GM19468 (cell line): ENCODE measurements around the gene TAF1D.

Experiments
- ATAC-seq: cut with Tn5 transposase; IDR thresholded peaks from one replicate; pipeline ENCODE4 v1.9.1; 2021; ENCODE audit warnings: mild to moderate bottlenecking, moderate library complexity, moderate number of reproducible peaks; ENCODE audit not compliant: unreplicated experiment; ENCODE audit errors: extremely low read depth

Gene TAF1D

DNA sequence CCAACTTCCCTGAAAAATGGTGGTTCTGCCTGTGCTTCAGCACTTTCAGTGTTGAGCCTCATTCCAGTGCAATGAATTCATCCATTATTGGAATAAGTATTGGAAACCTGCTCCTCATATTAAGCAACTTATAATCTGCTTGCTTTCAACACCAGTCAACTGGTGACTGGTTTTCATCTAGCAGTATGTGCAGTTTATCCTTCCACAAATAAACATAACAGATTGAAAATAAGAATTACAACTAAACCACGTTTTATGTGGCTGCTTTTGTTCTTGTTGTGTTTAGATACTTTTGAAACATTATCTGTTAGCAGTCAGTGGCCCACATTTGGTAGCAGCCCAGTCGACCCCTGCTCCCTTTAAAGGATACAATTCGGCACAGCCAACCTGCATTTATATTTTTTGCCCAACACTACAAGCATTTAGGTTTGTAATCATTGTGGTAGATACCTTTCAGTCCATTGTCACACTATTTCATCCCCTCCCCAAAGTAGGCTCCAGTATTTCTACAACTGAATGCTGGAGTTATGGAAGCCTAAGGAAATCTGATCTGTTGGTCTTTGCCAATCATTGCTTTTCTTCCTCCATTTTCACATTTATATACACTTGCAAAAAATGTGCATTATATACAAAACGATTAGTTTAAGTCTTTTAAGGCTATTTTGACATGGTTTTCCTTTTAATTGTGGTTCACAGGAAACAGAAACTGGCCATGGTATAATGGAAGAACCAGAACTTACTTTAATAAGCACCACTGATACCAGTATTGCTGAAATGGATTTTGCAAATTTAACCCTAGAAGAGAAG, 13.1 kb downstream of the TAF1D start:
- ATAC-seq, result no peak

- ATAC-seq, result no peak
These were observed 17.2 kb downstream of the TAF1D start for GRCh38 chr11:93724089-93724488.

DNA sequence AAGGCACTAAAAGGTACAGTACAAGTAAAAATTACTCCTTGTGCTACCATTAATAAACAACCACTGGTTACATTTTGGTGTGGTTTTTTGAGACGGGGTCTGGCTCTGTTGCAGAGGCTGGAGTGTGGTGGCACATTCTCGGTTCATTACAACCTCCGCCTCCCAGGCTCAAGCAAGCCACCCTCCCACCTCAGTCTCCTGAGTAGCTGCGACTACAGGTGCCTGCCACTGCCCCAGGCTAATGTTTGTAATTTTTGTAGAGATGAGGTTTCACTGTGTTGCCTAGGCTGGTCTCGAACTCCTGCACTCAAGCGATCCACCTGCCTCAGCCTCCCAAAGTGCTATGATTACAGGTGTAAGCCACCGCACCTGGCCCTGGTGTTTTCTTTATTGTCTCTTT, 20.8 kb downstream of the TAF1D start:
- ATAC-seq, result no peak

GRCh38 chr11:93719310-93719709, 22.0 kb downstream of the TAF1D start:
- no peak for ATAC-seq

DNA sequence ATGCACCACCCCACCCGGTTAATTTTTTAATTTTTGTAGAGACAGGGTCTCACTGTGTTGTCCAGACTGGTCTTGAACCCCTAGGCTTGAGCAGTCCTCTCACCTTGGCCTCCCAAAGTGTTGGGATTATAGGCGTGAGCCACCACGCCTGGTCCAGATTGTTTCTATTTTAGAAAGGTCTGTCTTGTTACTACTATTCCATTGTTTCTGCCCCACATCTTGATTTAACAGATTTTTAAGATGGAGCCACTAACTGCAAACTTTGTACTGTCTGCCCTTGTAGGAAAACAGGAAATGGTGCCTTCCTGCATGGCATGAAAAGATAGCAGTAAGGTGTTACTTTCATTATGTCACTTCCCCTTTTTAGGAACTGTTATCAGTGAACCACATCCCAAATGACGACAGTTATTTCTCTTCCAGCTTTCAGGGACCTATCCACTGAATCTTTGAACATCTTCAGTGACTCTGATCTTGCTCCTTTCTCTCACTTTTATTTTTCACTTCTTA, 23.2 kb downstream of the TAF1D start:
- ATAC-seq, result peak; percentile 90

DNA sequence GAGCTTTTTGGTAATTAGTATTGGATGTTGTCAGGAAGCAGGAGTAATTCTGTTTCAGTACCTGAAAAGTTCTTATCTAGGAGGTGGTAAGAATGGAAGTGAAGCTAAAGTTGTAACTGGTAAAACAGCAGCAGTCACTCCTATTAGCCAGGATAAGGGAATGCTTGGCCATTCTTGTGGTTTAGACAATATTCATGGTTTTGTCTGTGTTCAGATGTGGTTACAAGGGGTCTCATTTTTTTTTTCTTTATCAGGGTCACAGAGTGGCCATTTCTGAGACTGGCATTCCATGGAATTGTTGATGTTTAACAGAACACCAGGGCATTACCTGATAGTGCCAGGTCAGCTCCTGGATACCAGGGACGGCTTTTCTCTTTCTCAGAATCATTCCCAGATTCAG, 23.8 kb downstream of the TAF1D start:
- ATAC-seq, result no peak

DNA sequence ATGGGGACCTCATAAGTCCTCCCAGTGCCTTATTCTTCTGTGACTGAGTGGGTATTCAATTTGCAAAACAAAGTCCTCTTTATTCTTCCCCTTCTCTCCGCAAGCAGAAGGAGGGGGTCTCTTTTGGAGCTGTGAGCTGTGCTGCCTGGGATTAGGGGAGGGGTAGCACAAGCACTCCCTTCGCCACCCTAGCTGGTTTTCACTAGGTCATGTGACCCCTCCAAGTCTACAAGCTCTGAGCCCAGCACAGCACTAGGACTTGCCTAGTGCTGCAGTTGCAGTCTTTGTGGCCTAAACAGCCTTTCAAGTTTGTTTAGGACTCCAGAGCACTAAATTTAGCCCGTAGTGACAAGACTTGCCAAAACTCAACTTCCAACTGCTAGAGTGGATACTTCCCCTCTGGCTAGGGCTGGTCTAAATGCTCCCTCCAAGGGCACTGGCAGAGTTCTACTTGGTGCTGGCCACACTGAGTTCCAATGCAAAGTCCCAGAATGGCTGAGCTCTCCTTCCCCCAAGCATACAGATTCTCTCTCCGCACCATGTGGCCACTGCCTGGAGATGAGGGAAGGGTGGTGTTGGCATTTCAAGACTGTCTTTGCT, 25.4 kb downstream of the TAF1D start:
- no peak for ATAC-seq

DNA sequence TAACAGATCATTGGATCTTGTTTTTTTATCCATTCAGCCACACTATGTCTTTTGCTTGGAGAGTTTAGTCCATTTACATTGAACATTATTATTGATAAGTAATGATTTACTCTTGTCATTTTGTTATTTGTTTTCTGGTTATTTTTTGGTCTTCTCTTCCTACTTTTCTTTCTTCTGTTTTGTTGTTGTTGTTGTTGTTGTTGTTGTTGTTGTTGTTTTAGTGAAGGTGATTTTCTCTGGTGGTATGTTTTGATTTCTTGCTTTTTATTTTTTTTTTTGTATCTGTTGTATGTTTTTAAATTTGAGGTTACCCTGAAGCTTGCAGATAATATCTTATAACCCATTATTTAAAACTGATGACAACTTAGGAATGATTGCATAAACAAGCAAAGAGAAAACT, 28.6 kb downstream of the TAF1D start:
- no peak for ATAC-seq

DNA sequence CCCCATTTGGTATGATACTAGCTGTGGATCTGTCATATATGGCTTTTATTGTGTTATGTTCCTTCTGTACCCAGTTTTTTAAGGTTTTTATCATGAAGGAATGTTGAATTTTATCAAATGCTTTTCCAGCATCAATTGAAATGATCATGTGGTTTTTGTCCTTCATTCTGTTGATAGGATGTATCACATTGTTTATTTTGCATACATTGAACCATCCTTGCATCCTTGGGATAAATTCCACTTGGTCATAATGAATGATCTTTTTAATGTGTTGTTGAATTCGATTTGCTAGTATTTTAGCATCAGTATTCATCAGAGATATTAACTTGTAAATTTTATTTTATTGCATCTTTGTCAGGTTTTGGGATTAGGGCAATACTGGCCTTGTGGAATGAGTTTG, 31.1 kb downstream of the TAF1D start:
- ATAC-seq, result no peak

DNA sequence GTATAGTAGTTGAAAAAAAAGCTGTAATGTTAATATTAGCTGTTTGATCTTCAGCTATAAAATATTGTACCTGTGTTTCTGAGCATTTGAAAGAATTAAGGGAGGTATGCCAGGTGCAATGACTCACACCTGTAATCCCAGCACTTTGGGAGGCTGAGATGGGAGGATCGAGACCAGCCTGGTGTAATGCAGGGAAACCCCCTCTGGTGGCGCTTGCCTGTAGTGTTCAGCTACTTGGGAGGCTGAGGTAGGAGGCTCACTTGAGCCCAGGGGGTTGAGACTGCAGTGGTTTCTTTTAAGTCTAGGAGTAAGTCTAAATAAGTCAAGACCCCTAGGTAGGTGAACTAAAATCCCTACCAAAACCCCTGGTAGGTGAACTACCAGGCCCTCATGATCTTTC, 37.1 kb downstream of the TAF1D start:
- no peak for ATAC-seq

GRCh38 chr11:93700830-93701229, 40.5 kb downstream of the TAF1D start:
- no peak for ATAC-seq

DNA sequence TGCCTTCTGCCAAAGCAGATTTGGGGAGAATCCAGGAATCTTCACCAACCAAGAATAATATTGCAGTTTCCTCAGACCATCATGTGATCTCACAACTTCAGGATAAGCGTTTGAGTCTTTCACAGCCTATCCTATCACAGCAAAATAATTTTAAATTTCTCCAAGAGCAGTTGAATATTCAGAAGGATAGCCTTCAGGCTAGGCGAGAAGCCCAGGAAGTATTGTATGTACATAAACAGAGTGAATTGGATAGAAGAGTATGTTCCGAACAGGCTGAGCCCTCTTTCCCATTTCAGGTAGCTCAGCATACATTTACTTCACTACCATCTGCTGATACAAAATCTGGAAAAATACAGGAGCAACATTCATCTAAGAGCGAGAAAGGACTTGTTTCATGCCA, 43.7 kb downstream of the TAF1D start:
- no peak for ATAC-seq

DNA sequence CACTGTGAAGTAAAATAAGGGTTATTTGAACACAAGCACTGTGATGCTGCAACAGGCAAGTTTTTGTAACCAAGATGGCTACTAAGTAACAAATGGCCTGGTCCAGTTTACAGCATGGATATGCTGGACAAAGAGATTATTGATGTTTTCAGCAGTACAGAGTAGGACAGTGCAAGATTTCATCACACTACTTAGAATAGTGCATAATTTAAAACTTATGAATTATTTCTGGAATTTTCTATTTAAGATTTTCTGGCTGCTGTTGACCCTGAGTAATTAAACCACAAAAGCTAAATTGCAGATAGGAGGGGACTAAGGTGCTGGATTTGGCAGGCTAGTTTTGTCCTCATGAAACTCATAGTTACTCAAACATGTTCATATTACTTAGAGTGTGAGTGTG, 46.7 kb downstream of the TAF1D start:
- ATAC-seq, result no peak

- no peak for ATAC-seq
These were observed 47.2 kb downstream of the TAF1D start for GRCh38 chr11:93694109-93694508.

DNA sequence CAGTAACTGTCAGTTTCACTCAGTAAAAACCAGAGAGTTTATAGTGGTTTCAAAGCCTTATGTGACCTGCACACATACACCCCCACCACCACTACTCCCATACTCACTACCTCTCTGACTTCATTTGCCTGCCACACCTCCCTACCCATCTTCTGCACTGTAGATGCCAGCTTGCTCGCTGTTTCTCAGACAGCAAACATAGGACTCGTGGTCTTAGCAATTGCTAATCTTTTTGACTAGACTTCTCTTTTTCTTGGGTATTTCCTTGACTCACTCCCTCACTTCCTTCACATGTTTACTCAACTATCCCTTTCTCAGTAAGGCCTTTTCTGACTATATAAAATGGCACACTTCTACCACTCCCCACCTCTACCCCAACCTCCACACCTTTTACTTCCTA, 52.1 kb downstream of the TAF1D start:
- ATAC-seq, result no peak

GRCh38 chr11:93686812-93687211, 54.5 kb downstream of the TAF1D start:
- ATAC-seq, result no peak

DNA sequence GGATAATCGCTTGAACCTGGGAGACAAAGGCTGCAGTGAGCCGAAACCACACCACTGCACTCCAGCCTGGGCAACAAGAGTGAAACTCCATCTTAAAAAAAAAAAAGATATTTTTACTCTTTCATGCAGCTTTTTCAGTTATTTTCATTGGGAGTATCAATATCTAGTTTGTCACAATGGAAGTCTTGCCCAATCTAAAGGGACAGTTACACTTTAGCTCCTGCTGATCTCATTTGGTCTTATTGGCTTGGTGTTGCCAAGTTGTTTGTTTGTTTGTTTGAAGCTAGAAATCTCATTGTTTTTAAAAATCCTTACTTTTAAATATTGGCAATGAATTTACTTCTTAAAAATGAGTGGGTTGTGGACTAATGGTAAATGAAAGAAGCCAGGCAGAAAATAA, 55.1 kb downstream of the TAF1D start:
- ATAC-seq, result no peak
